Measurements from ENCODE around the gene DIPK1A.

The DIPK1A gene

GRCh38 chr1:92877792-92878191, 83.5 kb downstream of the DIPK1A start:
- Histone ChIP-seq H3K4me3 (no peak overlapping the region), H3K27ac (no peak overlapping the region)
- no peak for TF ChIP-seq CTCF (IDR thresholded peaks at IDR 0.05)
- no peak for DNase-seq (ENCODE audit: low spot score)

- no peak overlapping the region for H3K4me3 ChIP-seq
Observed at GRCh38 chr1:92877081-92877711, 84.1 kb downstream of the DIPK1A start.

GRCh38 chr1:92876351-92876750, 84.9 kb downstream of the DIPK1A start:
- no peak overlapping the region for H3K27ac ChIP-seq
- TF ChIP-seq CTCF (IDR thresholded peaks at IDR 0.05) = no peak
- no peak for DNase-seq (ENCODE audit: low spot score)
- H3K4me3 ChIP-seq = no peak overlapping the region

More at GRCh38 chr1:92877081-92877711, 84.1 kb downstream of the DIPK1A start:
- no peak for TF ChIP-seq CTCF (IDR thresholded peaks at IDR 0.05)
- DNase-seq (ENCODE audit: low spot score) = no peak
- H3K27ac ChIP-seq = no peak overlapping the region

- TF ChIP-seq CTCF (IDR thresholded peaks at IDR 0.05) = no peak
- no peak for DNase-seq (ENCODE audit: low spot score)
- Histone ChIP-seq H3K4me3 (no peak overlapping the region), H3K27ac (no peak overlapping the region)
Observed at GRCh38 chr1:92874987-92875386, 86.3 kb downstream of the DIPK1A start.

- no peak for DNase-seq (ENCODE audit: low spot score)
- TF ChIP-seq CTCF (IDR thresholded peaks at IDR 0.05) = no peak
Observed at GRCh38 chr1:92872719-92873118, 88.5 kb downstream of the DIPK1A start.

GRCh38 chr1:92870591-92870990, 90.7 kb downstream of the DIPK1A start:
- no peak for TF ChIP-seq CTCF (IDR thresholded peaks at IDR 0.05)
- Histone ChIP-seq H3K4me3 (no peak overlapping the region), H3K27ac (no peak overlapping the region)
- no peak for DNase-seq (ENCODE audit: low spot score)

More at GRCh38 chr1:92872719-92873118, 88.5 kb downstream of the DIPK1A start:
- H3K4me3 ChIP-seq = no peak overlapping the region
- H3K27ac ChIP-seq = no peak overlapping the region

GRCh38 chr1:92864131-92864530, 97.1 kb downstream of the DIPK1A start:
- H3K4me3 ChIP-seq = no peak overlapping the region
- TF ChIP-seq CTCF (IDR thresholded peaks at IDR 0.05) = no peak
- no peak for DNase-seq (ENCODE audit: low spot score)
- no peak overlapping the region for H3K27ac ChIP-seq

All from coronary artery (tissue), 2 donors.